DOHH2 (cell line): ENCODE measurements around the gene RBM47.

ENCODE experiments used
- EZH2phosphoT487 ChIP-seq: fragments of 200-600 bp; sonication (generic); IDR thresholded peaks from 2 replicates; pipeline ENCODE4 v1.6.1; 2017; ENCODE audit warnings: borderline replicate concordance, mild to moderate bottlenecking, antibody characterized with exemption, low read length, moderate library complexity, mixed read lengths
- TF ChIP-seq, protein P1 (sequence below): fragments of 200-600 bp; sonication (generic); IDR thresholded peaks from one replicate; pipeline ENCODE4 v1.5.1; 2014; ENCODE audit warnings: antibody characterized with exemption, mild to moderate bottlenecking, low read depth, low read length; ENCODE audit not compliant: poor library complexity, severe bottlenecking

- TF ChIP-seq, protein P1, sequence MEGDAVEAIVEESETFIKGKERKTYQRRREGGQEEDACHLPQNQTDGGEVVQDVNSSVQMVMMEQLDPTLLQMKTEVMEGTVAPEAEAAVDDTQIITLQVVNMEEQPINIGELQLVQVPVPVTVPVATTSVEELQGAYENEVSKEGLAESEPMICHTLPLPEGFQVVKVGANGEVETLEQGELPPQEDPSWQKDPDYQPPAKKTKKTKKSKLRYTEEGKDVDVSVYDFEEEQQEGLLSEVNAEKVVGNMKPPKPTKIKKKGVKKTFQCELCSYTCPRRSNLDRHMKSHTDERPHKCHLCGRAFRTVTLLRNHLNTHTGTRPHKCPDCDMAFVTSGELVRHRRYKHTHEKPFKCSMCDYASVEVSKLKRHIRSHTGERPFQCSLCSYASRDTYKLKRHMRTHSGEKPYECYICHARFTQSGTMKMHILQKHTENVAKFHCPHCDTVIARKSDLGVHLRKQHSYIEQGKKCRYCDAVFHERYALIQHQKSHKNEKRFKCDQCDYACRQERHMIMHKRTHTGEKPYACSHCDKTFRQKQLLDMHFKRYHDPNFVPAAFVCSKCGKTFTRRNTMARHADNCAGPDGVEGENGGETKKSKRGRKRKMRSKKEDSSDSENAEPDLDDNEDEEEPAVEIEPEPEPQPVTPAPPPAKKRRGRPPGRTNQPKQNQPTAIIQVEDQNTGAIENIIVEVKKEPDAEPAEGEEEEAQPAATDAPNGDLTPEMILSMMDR, result no peak
- TF ChIP-seq EZH2phosphoT487, result no peak
These were observed 6.0 kb downstream of the RBM47 start for GRCh38 chr4:40623707-40624106.
